GM20000 (cell line): ENCODE measurements around the gene CHRM1.
"Not testable (repeated sequence)": the region's sequence is repeated elsewhere in the genome, so short reads cannot be mapped to it uniquely, and the experiment has no call there.

Experiments
- DNase-seq: peaks from one replicate; pipeline ENCODE4 v3.0.0; 2012; ENCODE audit warnings: low spot score
- CTCF ChIP-seq: IDR thresholded peaks from 2 replicates; pipeline ENCODE4 v1.5.1; 2012; ENCODE audit warnings: mild to moderate bottlenecking, control low read depth; ENCODE audit errors: extremely low read depth, missing control alignments

The CHRM1 gene

GRCh38 chr11:62865635-62866034 is 55.5 kb downstream of the CHRM1 start:
- no peak for TF ChIP-seq CTCF
- DNase-seq, result no peak

GRCh38 chr11:62863687-62864335 is 57.4 kb downstream of the CHRM1 start:
- no peak for TF ChIP-seq CTCF
- no peak for DNase-seq

- DNase-seq, result not testable (repeated sequence)
Measured at GRCh38 chr11:62861564-62862192, 59.5 kb downstream of the CHRM1 start.

- DNase-seq, result no peak
- no peak for TF ChIP-seq CTCF
Measured at GRCh38 chr11:62860835-62861563, 60.2 kb downstream of the CHRM1 start.

GRCh38 chr11:62859281-62859703 is 61.9 kb downstream of the CHRM1 start:
- not testable (repeated sequence) for DNase-seq
